NT2/D1 (cell line): ENCODE results near the gene RBMS1.

Experiments
- SUZ12 ChIP-seq: IDR thresholded peaks from 2 replicates; pipeline ENCODE4 v1.6.1; 2011; ENCODE audit not compliant: insufficient read length, insufficient read depth; ENCODE audit errors: extremely low read depth
- YY1 ChIP-seq: IDR thresholded peaks from 2 replicates; pipeline ENCODE4 v1.6.1; 2011; ENCODE audit not compliant: insufficient read length, insufficient read depth
- ZNF274 ChIP-seq: IDR thresholded peaks from 2 replicates; pipeline ENCODE4 v1.6.1; 2011; ENCODE audit warnings: mild to moderate bottlenecking, low read depth, low read length

GRCh38 chr2:160270571-160271113 lies 223.0 kb downstream of the RBMS1 start:
- TF ChIP-seq YY1 (no peak), ZNF274 (no peak), SUZ12 (no peak)
